K562 (cell line): ENCODE measurements around the gene RAB31. TPM values are rescaled to one million over a fixed set of nuclear protein-coding genes. Genes with fewer than 3 reads are reported as not detected.

Experiments
- ATAC-seq: fragments of 200-7000 bp; cut with Tn5 transposase; 3 replicates; pipeline ENCODE4 v1.9.1; 2020; ENCODE audit warnings: moderate library complexity
- BruUV-seq: library from RNA; stranded (reverse); fragments of 400-500 nt; replicated peaks from 2 replicates; lab custom pipeline; 2021; lab: Mats Ljungman, UMichigan
- CTCF ChIA-PET: fragments of 300-600 bp; formaldehyde crosslinking; extraction: SDS; loops from one replicate; lab custom pipeline; 2021; ENCODE audit warnings: low intra/inter-chr PET ratio; lab: Yijun Ruan, JAX
- POLR2A ChIA-PET: fragments of 300-600, 350-650 bp; sonication (Branson Sonifier 250); formaldehyde crosslinking; extraction: SDS; loops from one replicate; lab custom pipeline; 2021; ENCODE audit warnings: antibody characterized with exemption, inconsistent platforms; lab: Yijun Ruan, JAX
- DNase-seq, 4 experiments: peaks; one replicate each; pipeline versions ENCODE4 v3.0.0 to v3.0.0-alpha.2; 2011 to 2018; ENCODE audit warnings: low spot score in 3 of 4, mixed read lengths in 3 of 4; ENCODE audit errors: extremely low read depth in 1 of 4
- FAIRE-seq: peaks from 2 replicates; lab custom pipeline; 2011; peaks lifted over from hg19 to GRCh38; lab: Jason Lieb, UNC
- H2AFZ ChIP-seq: 2 replicates; pipeline ENCODE4 v1.6.0; 2011; ENCODE audit warnings: low read depth, low read length, control low read depth, inconsistent platforms
- H3K27ac ChIP-seq: fragments of 200-600 bp; 3 replicates; pipeline ENCODE4 v1.8.0; 2011; ENCODE audit warnings: low read depth, mild to moderate bottlenecking, control low read depth, inconsistent platforms, low read length, moderate library complexity, mixed read lengths; ENCODE audit errors: extremely low read depth
- H3K27me3 ChIP-seq, 2 experiments: fragments of 300-600 bp in 1 of 2; 2 replicates in 1 of 2; 3 replicates in 1 of 2; pipeline versions ENCODE4 v1.6.0 to v1.8.0; 2011; ENCODE audit warnings: inconsistent platforms in 2 of 2, low read length in 2 of 2, mild to moderate bottlenecking in 1 of 2, mixed read lengths in 1 of 2, moderate library complexity in 1 of 2; ENCODE audit not compliant: control insufficient read depth in 2 of 2, insufficient read depth in 2 of 2
- H3K36me3 ChIP-seq: fragments of 300-600 bp; 3 replicates; pipeline ENCODE4 v1.8.0; 2011; ENCODE audit warnings: mild to moderate bottlenecking, low read length, inconsistent platforms; ENCODE audit not compliant: control insufficient read depth, insufficient read depth
- H3K4me1 ChIP-seq, 2 experiments: fragments of 200-600 bp in 1 of 2; replicated peaks in 1 of 2; 2 replicates in 1 of 2; 3 replicates in 1 of 2; pipeline versions ENCODE4 v1.5.1 to v1.8.0; 2011; ENCODE audit warnings: inconsistent platforms in 2 of 2, low read length in 2 of 2, mild to moderate bottlenecking in 1 of 2, mixed read lengths in 1 of 2, moderate library complexity in 1 of 2; ENCODE audit not compliant: control insufficient read depth in 2 of 2, insufficient read depth in 2 of 2
- H3K4me2 ChIP-seq: 2 replicates; pipeline ENCODE4 v1.6.1; 2011; ENCODE audit warnings: low read length, control low read depth, inconsistent platforms, mixed read lengths; ENCODE audit not compliant: insufficient read depth
- H3K4me3 ChIP-seq: fragments of 200-600 bp; sonication (generic), shearing (Covaris generic); 2 replicates; pipeline ENCODE4 v1.5.1; 2016; ENCODE audit warnings: control low read depth, inconsistent platforms
- H3K79me2 ChIP-seq: fragments of 200-600 bp; 3 replicates; pipeline ENCODE4 v1.8.0; 2011; ENCODE audit warnings: low read length, inconsistent platforms; ENCODE audit not compliant: control insufficient read depth, insufficient read depth
- H3K9ac ChIP-seq, 2 experiments: 2 replicates each; pipeline versions ENCODE4 v1.6.0 to v1.6.1; 2011; ENCODE audit warnings: low read depth in 2 of 2, low read length in 2 of 2, control low read depth in 1 of 2, inconsistent platforms in 1 of 2, mild to moderate bottlenecking in 1 of 2, mixed read lengths in 1 of 2; ENCODE audit not compliant: insufficient read depth in 1 of 2
- H3K9me1 ChIP-seq: one replicate; pipeline ENCODE4 v1.6.0; 2011; ENCODE audit warnings: inconsistent platforms, mild to moderate bottlenecking, low read length, moderate library complexity; ENCODE audit not compliant: control insufficient read depth, insufficient read depth
- H3K9me3 ChIP-seq: replicated peaks from 2 replicates; pipeline ENCODE4 v1.5.1; 2011; ENCODE audit warnings: low read depth, low read length, inconsistent platforms; ENCODE audit not compliant: control insufficient read depth, insufficient read depth
- H4K20me1 ChIP-seq: replicated peaks from 2 replicates; pipeline ENCODE4 v1.6.1; 2011; ENCODE audit warnings: low read length, inconsistent platforms, mixed read lengths; ENCODE audit not compliant: control insufficient read depth, insufficient read depth
- BRD9 ChIP-seq: fragments of 450-650 bp; IDR thresholded peaks from 2 replicates; pipeline ENCODE4 v1.6.1; 2018; ENCODE audit warnings: low read depth; ENCODE audit not compliant: partially characterized antibody
- ELF4 ChIP-seq: fragments of 450-650 bp; formaldehyde crosslinking; IDR thresholded peaks from 2 replicates; pipeline ENCODE4 v1.4.0; 2022; ENCODE audit warnings: missing genetic modification characterization
- HSF4 ChIP-seq: fragments of 250-450 bp; sonication (Bioruptor Pico); IDR thresholded peaks from 2 replicates; pipeline ENCODE4 v2.1.2; 2022; ENCODE audit warnings: mild to moderate bottlenecking, moderate library complexity, borderline replicate concordance
- SMARCA5 ChIP-seq: fragments of 450-650 bp; IDR thresholded peaks from 2 replicates; pipeline ENCODE4 v1.6.1; 2016
- TOE1 ChIP-seq, 2 experiments: fragments of 450-650 bp in 1 of 2; sonication (generic) in 1 of 2; formaldehyde crosslinking in 1 of 2; IDR thresholded peaks; 2 replicates each; pipeline versions ENCODE4 v1.7.1 to v1.8.0; 2016 to 2022; ENCODE audit warnings: borderline replicate concordance in 2 of 2, mild to moderate bottlenecking in 2 of 2, antibody characterized with exemption in 1 of 2, inconsistent platforms in 1 of 2, low read depth in 1 of 2, missing genetic modification reagents in 1 of 2, moderate library complexity in 1 of 2
- ZFX ChIP-seq: sonication (generic); formaldehyde crosslinking; IDR thresholded peaks from 2 replicates; pipeline ENCODE4 v1.8.0; 2022; ENCODE audit warnings: mild to moderate bottlenecking, missing genetic modification reagents, moderate library complexity
- WGBS: fragments of 100-300 bp; shearing (Covaris generic); methylation state at CpG from one replicate; pipeline ENCODE4 v1.1.6; 2016; ENCODE audit warnings: low coverage, mixed read lengths; ENCODE audit not compliant: insufficient coverage; ENCODE audit errors: missing lambda C conversion rate; 5-methylcytosine and 5-hydroxymethylcytosine counted together
- in situ Hi-C: fragments of 300-500 bp; cut with MboI; formaldehyde crosslinking; loops from 4 replicates; pipeline ENCODE4 v1.15.0; 2018; ENCODE audit warnings: inconsistent platforms, mixed read lengths
- intact Hi-C: fragments of 100-400 bp; cut with micrococcal nuclease; formaldehyde crosslinking; loops from 2 replicates; pipeline ENCODE4 v1.14.2; 2022
- polyA plus RNA-seq, 8 experiments: library from polyadenylated mRNA; depleted of rRNA in 4 of 8; stranded (reverse) in 5 of 8; unstranded in 3 of 8; fragments of >200 nt; fragmentation: Nextera tagmentation in 2 of 8; fragmentation: Illumina TruSeq in 1 of 8; extraction: Ambion mirVana in 2 of 8; extraction: Trizol in 1 of 8; gene quantifications; 2 replicates each; pipeline versions ENCODE4 v1.2.1 to v1.2.3, GENCODE V29; 2011 to 2014; ENCODE audit warnings: inconsistent platforms in 1 of 8, missing spikeins in 1 of 8
- total RNA-seq, 7 experiments: library from RNA; depleted of rRNA in 6 of 7; stranded (reverse); fragments of >200 nt in 6 of 7; fragmentation: Illumina TruSeq in 2 of 7; extraction: Trizol in 2 of 7; gene quantifications; 2 replicates each; pipeline versions ENCODE4 v1.2.1 to v1.2.3, GENCODE V29; 2011 to 2021; ENCODE audit warnings: low replicate concordance in 1 of 7
- TF ChIP-seq, protein P1 (sequence below): sonication (generic); formaldehyde crosslinking; IDR thresholded peaks from 2 replicates; pipeline ENCODE4 v1.8.0; 2022; ENCODE audit warnings: mild to moderate bottlenecking, missing genetic modification reagents
- TF ChIP-seq, protein P2 (sequence below): fragments of 250-450 bp; sonication (Bioruptor Pico); IDR thresholded peaks from 2 replicates; pipeline ENCODE4 v1.9.0; 2021; ENCODE audit warnings: mild to moderate bottlenecking, inconsistent platforms
- TF ChIP-seq, protein P3 (sequence below): IDR thresholded peaks from 2 replicates; pipeline ENCODE4 v1.6.1; 2011; ENCODE audit warnings: borderline replicate concordance, low read depth, mild to moderate bottlenecking, moderate library complexity, low read length; ENCODE audit not compliant: insufficient read depth, poor library complexity, severe bottlenecking
- TF ChIP-seq, protein P4 (sequence below): fragments of 200-800 bp; sonication (Bioruptor generic); IDR thresholded peaks from 2 replicates; pipeline ENCODE4 v1.6.1; 2017; ENCODE audit warnings: missing genetic modification characterization, missing compliant biosample characterization

Gene RAB31
- total and polyA plus RNA-seq, 9 of the 15 experiments (the other 6 are each of a cell fraction or from before 2014, with no cell fraction given): 20.7 to 70.4 (median 41.3) TPM

DNA sequence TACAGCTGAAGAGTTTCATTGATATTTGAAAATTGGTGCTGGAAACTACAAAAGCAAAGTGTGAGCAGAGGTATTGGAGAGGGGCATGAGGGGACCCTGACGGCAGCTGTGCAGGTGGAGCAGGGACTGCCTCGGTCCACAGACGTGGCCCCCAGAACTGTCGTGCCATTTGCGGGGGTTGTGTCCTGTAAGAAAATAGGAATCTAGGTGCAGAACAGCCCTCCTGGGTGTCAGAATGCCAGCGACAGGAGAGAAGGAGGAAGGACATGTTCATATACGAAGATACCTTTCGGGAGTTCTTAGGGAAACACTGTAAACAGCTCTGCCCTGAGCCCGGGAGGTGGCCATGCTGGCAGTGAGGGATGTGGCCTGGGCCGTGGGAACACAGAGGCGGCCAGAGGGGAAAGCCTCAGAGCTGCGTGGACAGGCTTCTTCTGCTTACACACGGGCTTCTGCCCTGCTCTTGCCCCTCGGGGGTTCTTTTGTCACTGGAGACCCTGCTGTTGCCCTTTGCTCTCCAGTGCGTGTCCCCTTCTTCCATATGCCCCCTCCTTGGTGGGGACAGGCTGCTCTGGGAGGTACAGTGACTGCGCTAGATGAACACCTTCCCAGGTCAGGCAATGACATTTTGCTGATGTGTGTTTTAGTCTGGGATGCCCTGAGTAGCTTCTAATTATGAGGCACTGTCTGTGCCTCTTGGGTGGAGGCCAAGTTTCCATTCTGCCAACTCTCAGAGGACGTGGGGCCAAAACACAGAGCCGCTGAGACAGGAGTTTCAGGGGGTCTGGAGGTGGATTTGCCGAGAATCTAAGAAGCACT is 95.8 kb downstream of the RAB31 start:
- H4K20me1 ChIP-seq: no peaks in the 10 kb centered on the region
- CTCF ChIA-PET: interaction anchor here (0.7 kb wide), 1 partner anchor 1887 kb away, joined by 5 read pairs; no protein-coding TSS in a partner anchor
- intact Hi-C loops: loop anchor here (1.0 to 5.0 kb wide), 4 partner anchors 21 to 122 kb away; partner anchors contain the start of gene RAB31
- H3K9me3 ChIP-seq: peaks cover 5% of the 10 kb centered on the region
- DNase-seq (peak; percentile 35 to 71 (median 50)), FAIRE-seq (peak; percentile 32), ATAC-seq (peak; percentile 80)
- 4% methylated on average over 19 of the region's 19 CpGs for WGBS
- H3K36me3 ChIP-seq: peaks cover 8% of the 10 kb centered on the region
- H3K9me1 ChIP-seq: no peaks in the 10 kb centered on the region
- H3K9ac ChIP-seq: peak overlapping the region; percentile 85 to 89
- H2AFZ ChIP-seq: peak overlapping the region; percentile 73
- no peaks in the 10 kb centered on the region for H3K27me3 ChIP-seq
- H3K4me2 ChIP-seq: peak overlapping the region; percentile 93
- peak overlapping the region; percentile 26 for H3K4me3 ChIP-seq
- POLR2A ChIA-PET: interaction anchor here (0.6 to 3.1 kb wide), 30 partner anchors 7 to 235 kb away, joined by 3 to 13 read pairs (median 4); partner anchors contain the start of gene VAPA
- peak overlapping the region; percentile 95 for H3K27ac ChIP-seq
- peaks cover 33% of the 10 kb centered on the region for H3K79me2 ChIP-seq
- in situ Hi-C loops: no loop called here
- peaks cover 34 to 35% of the 10 kb centered on the region in 2 experiments for H3K4me1 ChIP-seq
- BruUV-seq: TSS peak; percentile 34
- TF ChIP-seq, protein P1, sequence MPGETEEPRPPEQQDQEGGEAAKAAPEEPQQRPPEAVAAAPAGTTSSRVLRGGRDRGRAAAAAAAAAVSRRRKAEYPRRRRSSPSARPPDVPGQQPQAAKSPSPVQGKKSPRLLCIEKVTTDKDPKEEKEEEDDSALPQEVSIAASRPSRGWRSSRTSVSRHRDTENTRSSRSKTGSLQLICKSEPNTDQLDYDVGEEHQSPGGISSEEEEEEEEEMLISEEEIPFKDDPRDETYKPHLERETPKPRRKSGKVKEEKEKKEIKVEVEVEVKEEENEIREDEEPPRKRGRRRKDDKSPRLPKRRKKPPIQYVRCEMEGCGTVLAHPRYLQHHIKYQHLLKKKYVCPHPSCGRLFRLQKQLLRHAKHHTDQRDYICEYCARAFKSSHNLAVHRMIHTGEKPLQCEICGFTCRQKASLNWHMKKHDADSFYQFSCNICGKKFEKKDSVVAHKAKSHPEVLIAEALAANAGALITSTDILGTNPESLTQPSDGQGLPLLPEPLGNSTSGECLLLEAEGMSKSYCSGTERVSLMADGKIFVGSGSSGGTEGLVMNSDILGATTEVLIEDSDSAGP (CRISPR knock-in tag): peak; percentile 59
- TF ChIP-seq HSF4 (0 out of 2 replicates have a peak, but pooled peaks have one; percentile 35), TOE1 (IDR thresholded peaks at IDR 0.05; ENCODE audit: borderline replicate concordance) (peak; percentile 34; the same call in 1 of the 2 replicates), TOE1 (CRISPR knock-in tag; IDR thresholded peaks at IDR 0.05; ENCODE audit: borderline replicate concordance, low read depth) (no peak), SMARCA5 (no peak), BRD9 (peak; percentile 49), ELF4 (CRISPR knock-in tag) (no peak), ZFX (CRISPR knock-in tag) (peak; percentile 69)
- TF ChIP-seq, protein P2, sequence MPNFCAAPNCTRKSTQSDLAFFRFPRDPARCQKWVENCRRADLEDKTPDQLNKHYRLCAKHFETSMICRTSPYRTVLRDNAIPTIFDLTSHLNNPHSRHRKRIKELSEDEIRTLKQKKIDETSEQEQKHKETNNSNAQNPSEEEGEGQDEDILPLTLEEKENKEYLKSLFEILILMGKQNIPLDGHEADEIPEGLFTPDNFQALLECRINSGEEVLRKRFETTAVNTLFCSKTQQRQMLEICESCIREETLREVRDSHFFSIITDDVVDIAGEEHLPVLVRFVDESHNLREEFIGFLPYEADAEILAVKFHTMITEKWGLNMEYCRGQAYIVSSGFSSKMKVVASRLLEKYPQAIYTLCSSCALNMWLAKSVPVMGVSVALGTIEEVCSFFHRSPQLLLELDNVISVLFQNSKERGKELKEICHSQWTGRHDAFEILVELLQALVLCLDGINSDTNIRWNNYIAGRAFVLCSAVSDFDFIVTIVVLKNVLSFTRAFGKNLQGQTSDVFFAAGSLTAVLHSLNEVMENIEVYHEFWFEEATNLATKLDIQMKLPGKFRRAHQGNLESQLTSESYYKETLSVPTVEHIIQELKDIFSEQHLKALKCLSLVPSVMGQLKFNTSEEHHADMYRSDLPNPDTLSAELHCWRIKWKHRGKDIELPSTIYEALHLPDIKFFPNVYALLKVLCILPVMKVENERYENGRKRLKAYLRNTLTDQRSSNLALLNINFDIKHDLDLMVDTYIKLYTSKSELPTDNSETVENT (CRISPR knock-in tag): no peak
- TF ChIP-seq, protein P3, sequence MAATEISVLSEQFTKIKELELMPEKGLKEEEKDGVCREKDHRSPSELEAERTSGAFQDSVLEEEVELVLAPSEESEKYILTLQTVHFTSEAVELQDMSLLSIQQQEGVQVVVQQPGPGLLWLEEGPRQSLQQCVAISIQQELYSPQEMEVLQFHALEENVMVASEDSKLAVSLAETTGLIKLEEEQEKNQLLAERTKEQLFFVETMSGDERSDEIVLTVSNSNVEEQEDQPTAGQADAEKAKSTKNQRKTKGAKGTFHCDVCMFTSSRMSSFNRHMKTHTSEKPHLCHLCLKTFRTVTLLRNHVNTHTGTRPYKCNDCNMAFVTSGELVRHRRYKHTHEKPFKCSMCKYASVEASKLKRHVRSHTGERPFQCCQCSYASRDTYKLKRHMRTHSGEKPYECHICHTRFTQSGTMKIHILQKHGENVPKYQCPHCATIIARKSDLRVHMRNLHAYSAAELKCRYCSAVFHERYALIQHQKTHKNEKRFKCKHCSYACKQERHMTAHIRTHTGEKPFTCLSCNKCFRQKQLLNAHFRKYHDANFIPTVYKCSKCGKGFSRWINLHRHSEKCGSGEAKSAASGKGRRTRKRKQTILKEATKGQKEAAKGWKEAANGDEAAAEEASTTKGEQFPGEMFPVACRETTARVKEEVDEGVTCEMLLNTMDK: no peak
- TF ChIP-seq, protein P4, sequence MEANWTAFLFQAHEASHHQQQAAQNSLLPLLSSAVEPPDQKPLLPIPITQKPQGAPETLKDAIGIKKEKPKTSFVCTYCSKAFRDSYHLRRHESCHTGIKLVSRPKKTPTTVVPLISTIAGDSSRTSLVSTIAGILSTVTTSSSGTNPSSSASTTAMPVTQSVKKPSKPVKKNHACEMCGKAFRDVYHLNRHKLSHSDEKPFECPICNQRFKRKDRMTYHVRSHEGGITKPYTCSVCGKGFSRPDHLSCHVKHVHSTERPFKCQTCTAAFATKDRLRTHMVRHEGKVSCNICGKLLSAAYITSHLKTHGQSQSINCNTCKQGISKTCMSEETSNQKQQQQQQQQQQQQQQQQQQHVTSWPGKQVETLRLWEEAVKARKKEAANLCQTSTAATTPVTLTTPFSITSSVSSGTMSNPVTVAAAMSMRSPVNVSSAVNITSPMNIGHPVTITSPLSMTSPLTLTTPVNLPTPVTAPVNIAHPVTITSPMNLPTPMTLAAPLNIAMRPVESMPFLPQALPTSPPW (CRISPR knock-in tag): 0 out of 2 replicates have a peak, but pooled peaks have one; percentile 44
